ENCODE results near the gene MAEA. TPM values are rescaled to one million over a fixed set of nuclear protein-coding genes. Genes with fewer than 3 reads are reported as not detected.

The MAEA gene
- total RNA-seq, 4 donors from 2014 or later = 33.1 to 60.1 (median 50.5) TPM

DNA sequence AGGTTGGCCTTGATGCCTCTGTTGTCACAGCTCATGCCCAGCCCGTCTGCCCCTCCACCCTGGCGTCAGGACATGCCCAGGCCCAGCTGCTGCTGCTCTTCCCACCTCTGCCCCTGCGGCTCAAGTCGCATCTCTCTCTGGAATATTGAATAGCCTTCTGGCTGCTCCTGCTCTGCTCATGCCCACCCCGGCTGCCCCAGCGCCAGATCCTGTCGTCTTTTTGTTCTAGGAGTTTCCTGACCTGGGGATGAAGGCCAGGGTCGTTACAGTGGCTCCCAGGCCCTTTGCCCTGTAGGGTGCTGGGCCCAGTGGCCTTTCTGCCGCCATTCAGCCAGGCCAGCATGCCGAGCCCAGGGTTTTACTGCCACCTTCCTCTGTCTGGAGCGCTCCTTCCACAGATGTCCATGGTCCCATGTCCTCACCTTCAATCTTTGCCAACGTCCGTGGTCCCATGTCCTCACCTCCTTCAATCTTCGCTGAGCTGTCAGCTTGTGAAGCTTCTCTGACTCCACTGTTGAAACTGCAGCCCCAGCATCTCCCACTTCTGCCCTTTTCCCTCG, 9.7 kb downstream of the MAEA start:
- TF ChIP-seq, protein P1, sequence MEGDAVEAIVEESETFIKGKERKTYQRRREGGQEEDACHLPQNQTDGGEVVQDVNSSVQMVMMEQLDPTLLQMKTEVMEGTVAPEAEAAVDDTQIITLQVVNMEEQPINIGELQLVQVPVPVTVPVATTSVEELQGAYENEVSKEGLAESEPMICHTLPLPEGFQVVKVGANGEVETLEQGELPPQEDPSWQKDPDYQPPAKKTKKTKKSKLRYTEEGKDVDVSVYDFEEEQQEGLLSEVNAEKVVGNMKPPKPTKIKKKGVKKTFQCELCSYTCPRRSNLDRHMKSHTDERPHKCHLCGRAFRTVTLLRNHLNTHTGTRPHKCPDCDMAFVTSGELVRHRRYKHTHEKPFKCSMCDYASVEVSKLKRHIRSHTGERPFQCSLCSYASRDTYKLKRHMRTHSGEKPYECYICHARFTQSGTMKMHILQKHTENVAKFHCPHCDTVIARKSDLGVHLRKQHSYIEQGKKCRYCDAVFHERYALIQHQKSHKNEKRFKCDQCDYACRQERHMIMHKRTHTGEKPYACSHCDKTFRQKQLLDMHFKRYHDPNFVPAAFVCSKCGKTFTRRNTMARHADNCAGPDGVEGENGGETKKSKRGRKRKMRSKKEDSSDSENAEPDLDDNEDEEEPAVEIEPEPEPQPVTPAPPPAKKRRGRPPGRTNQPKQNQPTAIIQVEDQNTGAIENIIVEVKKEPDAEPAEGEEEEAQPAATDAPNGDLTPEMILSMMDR (IDR thresholded peaks at IDR 0.05; ENCODE audit: low read depth) = no peak

DNA sequence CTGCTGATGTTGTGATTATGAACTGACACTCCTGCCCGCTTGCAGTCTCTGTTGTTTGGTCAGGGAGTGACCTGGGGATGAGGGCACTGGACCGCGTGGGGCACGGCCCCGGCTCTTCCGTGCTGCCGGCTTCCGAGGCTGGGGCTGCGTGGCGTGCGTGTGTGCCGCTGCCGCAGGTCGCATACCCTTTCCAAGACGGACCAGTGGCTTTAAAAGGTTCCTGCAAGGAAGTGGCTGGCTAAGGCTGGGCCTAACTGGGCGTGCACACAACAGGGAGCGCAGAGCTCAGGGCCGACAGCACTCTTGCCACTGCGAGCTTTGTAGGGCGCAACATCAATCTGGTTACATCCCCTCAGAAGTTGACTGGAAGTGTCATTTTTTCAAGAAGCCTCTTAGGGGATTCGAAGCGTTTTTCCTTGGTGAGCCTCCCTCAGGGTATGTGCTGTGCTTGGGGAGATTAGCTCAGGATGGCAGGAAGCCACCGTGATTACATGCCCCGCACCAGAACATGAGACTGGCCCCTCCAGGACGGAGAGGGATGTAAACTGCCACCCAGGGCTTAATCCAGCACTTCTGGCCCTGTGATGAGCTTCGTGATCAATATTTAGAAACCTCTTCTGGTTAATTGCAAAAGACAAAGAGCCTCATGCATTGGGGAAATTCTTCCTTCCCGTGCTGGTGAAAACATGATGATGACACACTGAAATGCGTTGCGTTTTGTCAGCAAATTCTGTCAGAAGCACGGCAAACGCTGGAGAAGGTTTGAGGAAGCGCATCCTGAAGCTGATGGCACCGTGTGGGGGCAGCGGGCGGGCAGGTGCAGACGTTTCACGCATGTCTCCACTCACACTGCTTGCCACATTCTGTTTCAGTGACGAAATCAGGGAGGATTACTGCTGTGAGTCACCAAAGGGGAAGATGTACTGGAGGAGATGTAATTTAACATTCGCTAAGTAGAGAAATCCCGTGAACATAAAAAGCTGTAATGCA, 11.1 kb downstream of the MAEA start:
- TF ChIP-seq, protein P1 (IDR thresholded peaks at IDR 0.05; ENCODE audit: low read depth) = no peak

DNA sequence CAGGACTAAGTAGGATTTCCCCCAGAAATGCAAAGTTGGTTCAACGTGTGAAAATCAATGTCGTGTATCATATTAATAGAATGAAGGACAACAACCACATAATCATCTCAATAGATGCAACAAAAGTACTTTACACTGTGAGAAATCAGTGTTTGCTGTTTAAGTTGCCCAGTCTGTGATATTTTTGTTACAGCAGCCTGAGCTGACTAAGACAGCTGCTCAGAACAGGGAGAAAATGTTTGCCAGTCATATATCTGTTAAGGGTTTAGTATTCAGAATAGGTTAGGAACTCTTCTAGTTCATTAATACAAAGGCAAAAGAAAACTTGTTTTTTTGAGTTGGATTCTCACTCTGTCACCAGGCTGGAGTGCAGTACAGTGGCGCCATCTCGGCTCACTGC, 12.5 kb downstream of the MAEA start:
- TF ChIP-seq, protein P1 (IDR thresholded peaks at IDR 0.05; ENCODE audit: low read depth) = no peak

DNA sequence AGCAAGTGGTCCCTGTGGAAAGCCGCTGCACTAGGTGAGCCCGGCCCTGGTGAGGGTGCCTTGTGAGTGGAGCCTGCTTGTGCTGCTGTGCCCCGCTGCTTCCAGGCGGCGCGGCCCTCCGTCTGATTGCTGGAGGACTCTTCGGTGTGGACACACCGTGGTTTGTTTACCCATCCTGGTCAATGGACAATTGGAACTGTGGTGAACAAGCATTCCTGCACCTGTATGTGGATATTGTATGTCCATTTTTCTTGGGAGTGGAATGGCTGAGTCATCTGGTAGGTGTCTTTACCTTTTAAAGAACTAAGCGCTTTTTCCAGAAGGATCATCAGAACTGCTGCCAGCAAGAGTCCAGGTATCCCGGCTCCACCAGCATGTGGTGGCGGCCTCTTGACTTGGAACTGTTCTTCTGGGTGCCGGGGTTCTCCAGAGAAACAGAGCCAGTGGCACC, 15.6 kb downstream of the MAEA start:
- TF ChIP-seq, protein P1 (IDR thresholded peaks at IDR 0.05; ENCODE audit: low read depth) = no peak

DNA sequence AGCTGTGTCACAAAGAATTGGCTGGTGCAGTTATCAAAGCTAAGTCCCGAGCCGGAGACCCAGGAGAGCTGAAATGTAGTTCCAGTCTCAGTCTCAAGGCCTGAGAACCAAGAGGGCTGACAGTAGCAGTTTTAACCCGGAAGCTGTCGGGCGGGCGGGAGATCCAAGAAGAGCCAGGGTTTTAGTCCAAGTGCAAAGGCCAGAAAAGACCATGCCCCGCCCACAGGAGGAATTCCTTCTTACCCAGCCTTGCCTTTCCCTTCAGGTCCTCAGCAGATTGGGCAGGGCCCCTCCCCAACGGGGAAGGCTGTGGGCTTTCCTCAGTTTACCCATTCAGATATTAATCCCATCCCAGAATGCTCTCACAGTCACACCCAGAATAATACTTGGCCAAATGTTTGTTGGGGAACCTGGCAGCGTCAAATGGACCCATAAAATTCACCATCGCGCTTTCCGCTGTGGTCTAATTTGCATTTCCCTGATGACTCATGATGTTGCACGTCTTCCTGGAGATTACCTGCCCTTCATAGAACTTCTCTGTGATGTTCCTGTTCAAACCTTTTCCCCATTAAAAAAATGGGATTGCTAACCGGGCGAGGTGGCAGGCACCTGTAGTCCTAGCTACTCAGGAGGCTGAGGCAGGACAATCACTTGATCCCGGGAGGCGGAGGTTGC, 16.2 kb downstream of the MAEA start:
- TF ChIP-seq, protein P1 (IDR thresholded peaks at IDR 0.05; ENCODE audit: low read depth) = no peak

DNA sequence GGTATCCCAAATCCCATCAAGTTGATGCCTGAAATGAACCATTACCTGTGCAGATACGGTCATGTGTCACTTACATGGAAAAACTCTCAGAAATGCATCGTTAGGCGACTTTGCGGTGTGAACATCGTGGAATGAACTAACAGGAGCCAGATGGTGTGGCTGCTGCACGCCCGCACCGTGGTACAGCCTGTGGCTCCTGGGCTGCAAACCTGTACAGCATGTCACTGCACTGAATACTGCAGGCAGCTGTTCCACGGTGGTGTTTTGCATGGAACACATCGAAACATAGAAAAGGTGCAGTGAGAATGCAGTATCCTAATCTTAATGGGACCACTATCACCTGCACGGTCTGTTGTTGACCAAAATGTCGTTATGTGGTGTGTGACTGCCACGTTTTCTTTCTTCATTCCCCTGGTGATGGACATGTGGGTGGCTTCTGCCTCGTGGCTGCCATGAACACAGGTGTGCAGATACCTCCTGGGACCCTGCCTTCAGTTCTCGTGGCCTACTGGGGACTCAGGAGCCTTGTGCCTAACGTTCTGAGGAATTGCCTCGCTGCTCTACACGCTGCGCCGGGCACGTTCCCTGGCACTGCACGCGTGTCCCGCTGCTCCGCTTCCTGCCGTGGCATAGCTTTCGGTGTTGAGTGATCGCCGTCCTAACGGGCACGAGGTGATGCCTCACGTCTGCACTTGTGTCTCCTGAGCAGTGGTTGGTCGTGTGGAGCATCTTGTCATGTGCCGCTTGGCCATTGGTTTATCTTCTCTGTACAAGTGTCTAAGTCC, 18.5 kb downstream of the MAEA start:
- TF ChIP-seq, protein P1 (IDR thresholded peaks at IDR 0.05; ENCODE audit: low read depth) = no peak
